HepG2 (cell line): ENCODE results near the gene CYB5D1. TPM values are rescaled to one million over a fixed set of nuclear protein-coding genes. Genes with fewer than 3 reads are reported as not detected.

Experiments used
- BCL6 ChIP-seq: IDR thresholded peaks from 2 replicates; pipeline ENCODE4 v1.6.1; 2016; ENCODE audit warnings: missing genetic modification reagents, missing compliant biosample characterization
- HDAC1 ChIP-seq: sonication (generic); formaldehyde crosslinking; IDR thresholded peaks from 2 replicates; pipeline ENCODE4 v1.5.1; 2020; ENCODE audit warnings: mild to moderate bottlenecking, missing genetic modification reagents
- KDM6A ChIP-seq: IDR thresholded peaks from 2 replicates; pipeline ENCODE4 v1.6.1; 2016; ENCODE audit warnings: low read depth
- MIXL1 ChIP-seq: IDR thresholded peaks from 2 replicates; pipeline ENCODE4 v1.6.1; 2016
- NCOA2 ChIP-seq: sonication (generic); formaldehyde crosslinking; IDR thresholded peaks from 2 replicates; pipeline ENCODE4 v1.8.0; 2022; ENCODE audit warnings: inconsistent platforms
- PPARG ChIP-seq: conservative IDR thresholded peaks from 2 replicates; pipeline ENCODE4 v1.6.1; 2016; ENCODE audit warnings: missing biosample characterization, missing genetic modification reagents
- SOX13 ChIP-seq, 3 experiments: fragments of 450-650 bp in 1 of 3; sonication (generic) in 1 of 3; formaldehyde crosslinking in 1 of 3; IDR thresholded peaks in 2 of 3; conservative IDR thresholded peaks in 1 of 3; 2 replicates each; pipeline versions ENCODE4 v1.5.0 to v1.6.1; 2016 to 2020; ENCODE audit warnings: antibody characterized with exemption in 1 of 3, mild to moderate bottlenecking in 1 of 3, missing compliant biosample characterization in 1 of 3, missing genetic modification reagents in 1 of 3, moderate library complexity in 1 of 3
- SOX5 ChIP-seq: IDR thresholded peaks from 2 replicates; pipeline ENCODE4 v1.6.1; 2016; ENCODE audit warnings: borderline replicate concordance
- ZKSCAN8 ChIP-seq: IDR thresholded peaks from 2 replicates; pipeline ENCODE4 v1.6.1; 2016; ENCODE audit warnings: borderline replicate concordance, missing genetic modification reagents, missing compliant biosample characterization
- ZNF274 ChIP-seq: sonication (generic); formaldehyde crosslinking; IDR thresholded peaks from 2 replicates; pipeline ENCODE4 v1.5.1; 2020; ENCODE audit warnings: mild to moderate bottlenecking, missing genetic modification reagents
- ZNF556 ChIP-seq: sonication (generic); formaldehyde crosslinking; IDR thresholded peaks from 2 replicates; pipeline ENCODE4 v1.4.0; 2020; ENCODE audit warnings: mild to moderate bottlenecking, missing genetic modification reagents, borderline replicate concordance
- ZNF569 ChIP-seq: sonication (generic); formaldehyde crosslinking; IDR thresholded peaks from 2 replicates; pipeline ENCODE4 v1.5.0; 2020; ENCODE audit warnings: mild to moderate bottlenecking, missing genetic modification reagents, moderate library complexity, borderline replicate concordance
- ZNF660 ChIP-seq: sonication (generic); formaldehyde crosslinking; IDR thresholded peaks from 2 replicates; pipeline ENCODE4 v1.5.1; 2020; ENCODE audit warnings: mild to moderate bottlenecking, low read depth, missing genetic modification reagents, borderline replicate concordance
- ZNF720 ChIP-seq: sonication (generic); formaldehyde crosslinking; IDR thresholded peaks from 2 replicates; pipeline ENCODE4 v1.4.0; 2020; ENCODE audit warnings: missing genetic modification reagents
- polyA plus RNA-seq, 8 experiments: library from polyadenylated mRNA; depleted of rRNA in 3 of 8; stranded (reverse) in 7 of 8; unstranded in 1 of 8; fragments of >200 nt; fragmentation: Illumina TruSeq in 4 of 8; extraction: Trizol in 4 of 8; gene quantifications; 2 replicates each; pipeline versions ENCODE4 v1.2.1 to v1.2.3, GENCODE V29; 2011 to 2016; ENCODE audit warnings: low read depth in 4 of 8, missing spikeins in 1 of 8, mixed read lengths in 1 of 8; ENCODE audit not compliant: insufficient read depth in 1 of 8
- total RNA-seq, 5 experiments: library from RNA; depleted of rRNA; stranded (reverse); fragments of >200 nt; fragmentation: Illumina TruSeq; extraction: Trizol; gene quantifications; 2 replicates each; pipeline ENCODE4 v1.2.3, GENCODE V29; 2016; ENCODE audit warnings: low read depth in 1 of 5
- TF ChIP-seq, protein P1 (sequence below): sonication (generic); formaldehyde crosslinking; IDR thresholded peaks from 2 replicates; pipeline ENCODE4 v1.4.0; 2020; ENCODE audit warnings: missing genetic modification reagents
- TF ChIP-seq, protein P2 (sequence below): sonication (generic); formaldehyde crosslinking; IDR thresholded peaks from 2 replicates; pipeline ENCODE4 v1.5.1; 2020; ENCODE audit warnings: mild to moderate bottlenecking, missing genetic modification reagents, borderline replicate concordance
- TF ChIP-seq, protein P3 (sequence below): sonication (generic); formaldehyde crosslinking; IDR thresholded peaks from 2 replicates; pipeline ENCODE4 v1.8.0; 2022; ENCODE audit warnings: mild to moderate bottlenecking, missing genetic modification reagents
- TF ChIP-seq, protein P4 (sequence below): IDR thresholded peaks from 2 replicates; pipeline ENCODE4 v1.6.1; 2012; ENCODE audit warnings: low read depth, low read length, improper control_type of control experiment

Gene CYB5D1
- total and polyA plus RNA-seq, 2 of the 13 experiments (the other 11 are each of a cell fraction or from before 2014, with no cell fraction given) = 8.9 to 17.0 TPM

DNA sequence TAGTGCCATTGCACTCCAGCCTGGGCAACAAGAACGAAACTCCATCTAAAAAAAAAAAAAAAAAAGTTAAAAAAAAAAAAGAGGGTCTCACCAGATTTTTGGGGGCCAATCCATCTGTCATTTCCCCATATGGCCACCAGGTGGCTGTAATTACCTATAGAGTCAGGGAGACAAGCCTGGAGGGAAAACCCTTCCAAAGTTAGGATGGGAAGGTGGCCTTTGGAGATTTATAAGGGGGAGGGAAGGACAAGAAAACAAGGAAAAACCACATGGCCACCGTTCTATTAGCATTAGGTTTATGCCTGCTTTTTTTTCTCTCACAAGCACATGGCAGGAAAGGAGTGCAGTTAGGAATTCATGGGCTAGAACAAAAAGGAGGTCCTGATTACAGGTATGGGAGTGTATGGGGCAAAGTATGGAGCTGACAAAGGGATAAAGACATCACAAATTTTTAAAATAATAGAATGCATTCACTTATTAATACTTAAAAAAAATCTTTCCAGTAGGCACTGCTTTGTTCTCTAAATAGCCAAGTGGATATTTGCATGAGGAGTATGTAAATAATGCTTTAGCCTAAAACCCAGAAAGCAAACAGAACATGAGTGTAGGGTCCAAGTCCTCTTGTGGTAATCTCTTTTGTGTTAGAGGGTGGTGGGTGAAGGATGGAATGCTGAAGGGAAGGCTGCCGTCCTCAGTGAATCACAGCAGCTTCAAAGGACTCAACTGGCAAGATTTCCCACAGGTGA lies 5.1 kb downstream of the CYB5D1 start (continued):
- TF ChIP-seq ZNF556 (CRISPR knock-in tag) (no peak), ZNF720 (CRISPR knock-in tag) (no peak), ZKSCAN8 (0 out of 2 replicates have a peak, but pooled peaks have one; percentile 33), SOX13 (IDR thresholded peaks at IDR 0.05) (peak; percentile 73), SOX13 (CRISPR knock-in tag; conservative IDR thresholded peaks at IDR 0.05 in 1 of 2, IDR thresholded peaks at IDR 0.05 in 1 of 2) (peak in 1 of 2 experiments; percentile 93; a peak in 2 of 4 replicates), KDM6A (CRISPR knock-in tag) (peak; percentile 83), MIXL1 (0 out of 2 replicates have a peak, but pooled peaks have one; percentile 55), NCOA2 (peak; percentile 57; the same call in 1 of the 2 replicates), HDAC1 (CRISPR knock-in tag) (0 out of 2 replicates have a peak, but pooled peaks have one; percentile 25), BCL6 (CRISPR knock-in tag) (peak; percentile 64), PPARG (CRISPR knock-in tag) (peak; percentile 86), SOX5 (peak; percentile 89), ZNF569 (CRISPR knock-in tag) (no peak), ZNF274 (CRISPR knock-in tag) (no peak), ZNF660 (CRISPR knock-in tag) (no peak)
- TF ChIP-seq, protein P1, sequence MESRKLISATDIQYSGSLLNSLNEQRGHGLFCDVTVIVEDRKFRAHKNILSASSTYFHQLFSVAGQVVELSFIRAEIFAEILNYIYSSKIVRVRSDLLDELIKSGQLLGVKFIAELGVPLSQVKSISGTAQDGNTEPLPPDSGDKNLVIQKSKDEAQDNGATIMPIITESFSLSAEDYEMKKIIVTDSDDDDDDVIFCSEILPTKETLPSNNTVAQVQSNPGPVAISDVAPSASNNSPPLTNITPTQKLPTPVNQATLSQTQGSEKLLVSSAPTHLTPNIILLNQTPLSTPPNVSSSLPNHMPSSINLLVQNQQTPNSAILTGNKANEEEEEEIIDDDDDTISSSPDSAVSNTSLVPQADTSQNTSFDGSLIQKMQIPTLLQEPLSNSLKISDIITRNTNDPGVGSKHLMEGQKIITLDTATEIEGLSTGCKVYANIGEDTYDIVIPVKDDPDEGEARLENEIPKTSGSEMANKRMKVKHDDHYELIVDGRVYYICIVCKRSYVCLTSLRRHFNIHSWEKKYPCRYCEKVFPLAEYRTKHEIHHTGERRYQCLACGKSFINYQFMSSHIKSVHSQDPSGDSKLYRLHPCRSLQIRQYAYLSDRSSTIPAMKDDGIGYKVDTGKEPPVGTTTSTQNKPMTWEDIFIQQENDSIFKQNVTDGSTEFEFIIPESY (CRISPR knock-in tag) = no peak
- TF ChIP-seq, protein P2, sequence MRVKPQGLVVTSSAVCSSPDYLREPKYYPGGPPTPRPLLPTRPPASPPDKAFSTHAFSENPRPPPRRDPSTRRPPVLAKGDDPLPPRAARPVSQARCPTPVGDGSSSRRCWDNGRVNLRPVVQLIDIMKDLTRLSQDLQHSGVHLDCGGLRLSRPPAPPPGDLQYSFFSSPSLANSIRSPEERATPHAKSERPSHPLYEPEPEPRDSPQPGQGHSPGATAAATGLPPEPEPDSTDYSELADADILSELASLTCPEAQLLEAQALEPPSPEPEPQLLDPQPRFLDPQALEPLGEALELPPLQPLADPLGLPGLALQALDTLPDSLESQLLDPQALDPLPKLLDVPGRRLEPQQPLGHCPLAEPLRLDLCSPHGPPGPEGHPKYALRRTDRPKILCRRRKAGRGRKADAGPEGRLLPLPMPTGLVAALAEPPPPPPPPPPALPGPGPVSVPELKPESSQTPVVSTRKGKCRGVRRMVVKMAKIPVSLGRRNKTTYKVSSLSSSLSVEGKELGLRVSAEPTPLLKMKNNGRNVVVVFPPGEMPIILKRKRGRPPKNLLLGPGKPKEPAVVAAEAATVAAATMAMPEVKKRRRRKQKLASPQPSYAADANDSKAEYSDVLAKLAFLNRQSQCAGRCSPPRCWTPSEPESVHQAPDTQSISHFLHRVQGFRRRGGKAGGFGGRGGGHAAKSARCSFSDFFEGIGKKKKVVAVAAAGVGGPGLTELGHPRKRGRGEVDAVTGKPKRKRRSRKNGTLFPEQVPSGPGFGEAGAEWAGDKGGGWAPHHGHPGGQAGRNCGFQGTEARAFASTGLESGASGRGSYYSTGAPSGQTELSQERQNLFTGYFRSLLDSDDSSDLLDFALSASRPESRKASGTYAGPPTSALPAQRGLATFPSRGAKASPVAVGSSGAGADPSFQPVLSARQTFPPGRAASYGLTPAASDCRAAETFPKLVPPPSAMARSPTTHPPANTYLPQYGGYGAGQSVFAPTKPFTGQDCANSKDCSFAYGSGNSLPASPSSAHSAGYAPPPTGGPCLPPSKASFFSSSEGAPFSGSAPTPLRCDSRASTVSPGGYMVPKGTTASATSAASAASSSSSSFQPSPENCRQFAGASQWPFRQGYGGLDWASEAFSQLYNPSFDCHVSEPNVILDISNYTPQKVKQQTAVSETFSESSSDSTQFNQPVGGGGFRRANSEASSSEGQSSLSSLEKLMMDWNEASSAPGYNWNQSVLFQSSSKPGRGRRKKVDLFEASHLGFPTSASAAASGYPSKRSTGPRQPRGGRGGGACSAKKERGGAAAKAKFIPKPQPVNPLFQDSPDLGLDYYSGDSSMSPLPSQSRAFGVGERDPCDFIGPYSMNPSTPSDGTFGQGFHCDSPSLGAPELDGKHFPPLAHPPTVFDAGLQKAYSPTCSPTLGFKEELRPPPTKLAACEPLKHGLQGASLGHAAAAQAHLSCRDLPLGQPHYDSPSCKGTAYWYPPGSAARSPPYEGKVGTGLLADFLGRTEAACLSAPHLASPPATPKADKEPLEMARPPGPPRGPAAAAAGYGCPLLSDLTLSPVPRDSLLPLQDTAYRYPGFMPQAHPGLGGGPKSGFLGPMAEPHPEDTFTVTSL (CRISPR knock-in tag) = peak; percentile 55; the same call in 1 of the 2 replicates
- TF ChIP-seq, protein P3, sequence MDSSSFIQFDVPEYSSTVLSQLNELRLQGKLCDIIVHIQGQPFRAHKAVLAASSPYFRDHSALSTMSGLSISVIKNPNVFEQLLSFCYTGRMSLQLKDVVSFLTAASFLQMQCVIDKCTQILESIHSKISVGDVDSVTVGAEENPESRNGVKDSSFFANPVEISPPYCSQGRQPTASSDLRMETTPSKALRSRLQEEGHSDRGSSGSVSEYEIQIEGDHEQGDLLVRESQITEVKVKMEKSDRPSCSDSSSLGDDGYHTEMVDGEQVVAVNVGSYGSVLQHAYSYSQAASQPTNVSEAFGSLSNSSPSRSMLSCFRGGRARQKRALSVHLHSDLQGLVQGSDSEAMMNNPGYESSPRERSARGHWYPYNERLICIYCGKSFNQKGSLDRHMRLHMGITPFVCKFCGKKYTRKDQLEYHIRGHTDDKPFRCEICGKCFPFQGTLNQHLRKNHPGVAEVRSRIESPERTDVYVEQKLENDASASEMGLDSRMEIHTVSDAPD (CRISPR knock-in tag) = peak; percentile 64; the same call in 1 of the 2 replicates
- TF ChIP-seq, protein P4, sequence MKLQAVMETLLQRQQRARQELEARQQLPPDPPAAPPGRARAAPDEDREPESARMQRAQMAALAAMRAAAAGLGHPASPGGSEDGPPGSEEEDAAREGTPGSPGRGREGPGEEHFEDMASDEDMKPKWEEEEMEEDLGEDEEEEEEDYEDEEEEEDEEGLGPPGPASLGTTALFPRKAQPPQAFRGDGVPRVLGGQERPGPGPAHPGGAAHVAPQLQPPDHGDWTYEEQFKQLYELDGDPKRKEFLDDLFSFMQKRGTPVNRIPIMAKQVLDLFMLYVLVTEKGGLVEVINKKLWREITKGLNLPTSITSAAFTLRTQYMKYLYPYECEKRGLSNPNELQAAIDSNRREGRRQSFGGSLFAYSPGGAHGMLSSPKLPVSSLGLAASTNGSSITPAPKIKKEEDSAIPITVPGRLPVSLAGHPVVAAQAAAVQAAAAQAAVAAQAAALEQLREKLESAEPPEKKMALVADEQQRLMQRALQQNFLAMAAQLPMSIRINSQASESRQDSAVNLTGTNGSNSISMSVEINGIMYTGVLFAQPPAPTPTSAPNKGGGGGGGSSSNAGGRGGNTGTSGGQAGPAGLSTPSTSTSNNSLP = peak; percentile 6
